Activated CD4-positive, alpha-beta T cell treated with anti-CD3 and anti-CD28 coated beads, Interleukin-2, Interleukin-4, amounts not matched to agents 100 ng/mL and 50 ng/mL, durations not matched to agents 16 hours and 8 hours (primary cell): ENCODE results near the gene APAF1.
"Not testable (repeated sequence)": the region's sequence is repeated elsewhere in the genome, so short reads cannot be mapped to it uniquely, and the experiment has no call there.

Experiments
- DNase-seq: peaks from one replicate; pipeline ENCODE4 v3.0.0-alpha.2; 2020; ENCODE audit warnings: low spot score

Gene APAF1

DNA sequence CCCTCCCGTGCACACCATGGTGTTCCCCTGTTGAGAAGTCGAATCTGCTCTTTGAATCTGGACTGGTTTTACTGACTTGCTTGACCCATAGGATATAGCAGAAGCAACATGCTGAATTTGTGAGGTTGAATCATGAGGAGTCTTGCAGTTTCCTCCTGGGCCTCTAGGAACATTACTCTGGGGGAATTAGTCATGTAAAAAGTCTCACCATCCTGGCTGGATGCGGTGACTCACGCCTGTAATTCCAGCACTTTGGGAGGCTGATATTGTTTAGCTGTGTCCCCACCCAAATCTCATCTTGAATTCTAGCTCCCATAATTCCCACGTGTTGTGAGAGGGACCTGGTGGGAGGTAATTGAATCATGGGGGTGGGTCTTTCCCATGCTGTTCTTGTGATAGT is 110.8 kb downstream of the APAF1 start:
- not testable (repeated sequence) for DNase-seq

GRCh38 chr12:98757455-98757854 is 112.4 kb downstream of the APAF1 start:
- DNase-seq, result no peak

DNA sequence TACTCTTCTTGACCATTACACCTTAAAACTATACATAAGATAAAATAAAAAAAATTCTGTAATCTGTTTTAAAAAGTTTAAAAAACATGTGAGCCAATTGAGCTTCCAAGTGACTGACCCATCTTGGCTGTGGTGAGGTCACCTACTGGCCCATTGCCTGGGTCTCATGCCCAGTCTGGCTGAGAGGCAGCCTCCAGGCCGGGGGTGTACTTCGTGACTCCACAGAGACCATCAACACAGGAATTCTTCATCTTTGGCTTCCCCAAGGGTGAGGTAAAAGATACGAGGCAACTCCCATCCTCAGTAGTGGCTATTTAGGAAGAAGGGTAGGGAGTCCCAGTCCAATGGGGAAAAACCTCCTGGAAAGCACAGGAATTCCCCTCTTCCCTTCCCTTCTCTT is 113.2 kb downstream of the APAF1 start:
- DNase-seq, result no peak

DNA sequence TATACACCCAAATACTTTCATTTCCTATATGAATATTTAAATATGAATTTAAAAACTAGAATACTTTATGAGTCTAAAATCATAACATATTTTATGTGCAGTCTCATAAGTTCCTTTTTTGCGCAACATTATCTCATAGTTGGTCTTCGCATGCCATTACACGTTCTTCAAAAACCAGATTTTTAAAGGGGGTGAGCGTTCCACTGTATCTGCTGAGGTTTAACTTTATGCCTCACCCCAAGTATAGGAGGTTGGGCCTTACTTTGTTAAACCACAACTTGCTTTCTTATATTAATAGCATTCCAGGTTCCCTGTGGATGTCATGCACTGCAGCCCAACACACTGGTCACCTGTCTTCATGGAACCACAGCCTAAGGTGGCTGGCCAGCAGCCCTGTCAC is 118.6 kb downstream of the APAF1 start:
- DNase-seq, result no peak

DNA sequence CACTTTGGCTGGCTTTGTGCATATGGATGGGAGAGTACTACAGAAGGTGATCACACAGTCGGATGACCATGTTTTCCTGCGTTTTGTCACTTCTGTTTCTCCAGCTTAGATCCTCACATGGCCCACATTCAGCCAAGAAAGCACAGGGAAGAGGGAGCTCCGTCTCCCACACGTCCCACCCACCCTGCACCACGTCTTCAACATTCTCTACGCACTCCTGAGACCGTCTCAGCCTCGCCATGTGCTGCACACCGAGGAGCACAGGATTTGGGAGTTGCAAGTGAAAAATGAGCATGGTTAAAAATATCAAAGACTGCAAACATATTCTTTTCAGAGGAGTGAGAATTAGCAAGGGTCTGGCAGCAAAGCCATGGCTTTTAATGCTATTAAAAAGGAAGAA is 122.2 kb downstream of the APAF1 start:
- no peak for DNase-seq

- DNase-seq, result no peak
These were observed 124.0 kb downstream of the APAF1 start for GRCh38 chr12:98769068-98769467.

- DNase-seq, result no peak
These were observed 125.1 kb downstream of the APAF1 start for GRCh38 chr12:98770230-98770629.

- no peak for DNase-seq
These were observed 127.0 kb downstream of the APAF1 start for GRCh38 chr12:98771811-98772752.

GRCh38 chr12:98772818-98773217 is 127.7 kb downstream of the APAF1 start:
- no peak for DNase-seq

GRCh38 chr12:98780261-98780660 is 135.2 kb downstream of the APAF1 start:
- no peak for DNase-seq

DNA sequence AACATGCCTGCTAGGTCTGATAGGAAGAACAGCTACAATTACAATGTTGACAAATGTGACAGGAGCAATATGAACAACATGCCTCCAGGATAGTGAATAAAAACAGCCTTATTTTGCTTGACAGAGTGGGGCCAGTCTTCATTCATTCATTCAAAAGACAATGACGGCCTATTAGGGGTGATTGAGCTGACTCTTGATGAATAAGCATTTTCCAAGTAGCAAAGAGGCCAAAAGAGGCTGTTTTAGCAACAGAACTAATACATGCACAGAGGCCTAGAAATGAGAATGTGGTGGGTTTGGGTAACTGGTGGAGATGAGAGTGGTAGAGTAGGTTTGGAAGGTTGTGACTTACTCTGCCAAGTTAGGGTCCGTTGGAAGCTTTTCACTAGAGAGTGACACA is 138.3 kb downstream of the APAF1 start:
- no peak for DNase-seq
